GM18870 (cell line): ENCODE data around the gene ZNF830.
A peak's percentile ranks its signal among the peaks of the same experiment; 100 is the strongest.
"Not testable (repeated sequence)": the region's sequence is repeated elsewhere in the genome, so short reads cannot be mapped to it uniquely, and the experiment has no call there.

ENCODE experiments used
- ATAC-seq: cut with Tn5 transposase; IDR thresholded peaks from one replicate; pipeline ENCODE4 v1.9.1; 2021; ENCODE audit warnings: moderate library complexity; ENCODE audit not compliant: unreplicated experiment

Gene ZNF830

DNA sequence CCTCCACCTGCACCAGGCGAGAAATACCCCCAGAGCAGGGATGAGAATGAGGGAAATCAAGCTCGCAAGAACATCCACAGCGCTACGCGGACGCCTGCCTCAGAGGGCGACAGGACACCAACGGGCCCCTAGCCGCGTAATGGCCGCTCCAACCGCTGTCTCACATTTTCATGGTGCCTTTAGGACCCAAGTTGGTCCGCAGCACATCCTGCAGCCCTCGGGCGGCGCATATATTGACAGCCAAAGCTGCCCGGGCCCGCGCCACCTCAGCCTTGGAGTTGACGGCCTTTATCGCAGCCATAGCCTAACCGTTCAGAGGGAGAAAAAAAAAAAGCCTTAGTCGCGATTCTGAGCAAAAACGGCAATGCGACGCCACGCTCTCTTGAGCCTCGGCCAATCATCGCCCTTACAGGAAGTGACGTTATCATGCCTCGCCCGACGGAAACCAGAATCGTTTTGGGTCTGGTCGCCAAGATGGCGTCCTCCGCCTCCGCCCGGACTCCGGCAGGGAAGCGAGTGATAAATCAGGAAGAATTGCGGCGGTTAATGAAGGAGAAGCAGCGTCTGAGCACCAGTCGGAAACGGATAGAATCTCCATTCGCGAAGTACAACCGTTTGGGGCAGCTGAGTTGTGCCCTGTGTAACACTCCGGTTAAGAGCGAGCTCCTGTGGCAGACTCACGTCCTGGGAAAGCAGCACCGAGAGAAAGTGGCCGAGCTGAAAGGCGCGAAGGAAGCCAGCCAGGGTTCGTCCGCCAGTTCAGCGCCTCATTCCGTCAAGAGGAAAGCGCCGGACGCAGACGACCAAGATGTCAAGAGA is at the start of gene ZNF830, which contains the start of gene CCT6B:
Gene ZNF830, plus strand, starts transcription at position 448 of the 819 bp plus-strand sequence. Its CDS starts 27 bp downstream, at position 475.
Gene CCT6B, minus strand, starts transcription at position 368 of the 819 bp plus-strand sequence. Its CDS starts 67 bp downstream, at position 301.
- ATAC-seq, result peak; percentile 86

DNA sequence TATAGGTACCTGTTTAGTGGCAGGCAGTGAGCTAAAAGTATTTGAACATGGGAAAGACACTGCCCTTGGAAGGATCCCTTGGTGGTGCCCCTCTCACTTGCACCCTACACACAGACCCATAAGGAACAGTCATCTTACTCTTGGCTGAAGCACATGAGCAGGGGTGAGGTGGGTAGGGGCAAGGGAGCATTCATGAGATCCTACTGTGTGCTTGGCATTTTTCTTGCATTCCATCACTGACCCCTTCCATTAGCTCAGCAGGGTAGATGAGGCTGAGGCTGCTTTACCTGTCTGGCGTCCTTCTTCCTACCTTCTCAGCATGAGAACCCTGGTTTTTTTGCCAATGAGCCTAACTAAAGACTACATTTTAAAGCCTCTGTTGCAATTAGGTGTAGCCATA is 48.3 kb upstream of the ZNF830 start:
- no peak for ATAC-seq

DNA sequence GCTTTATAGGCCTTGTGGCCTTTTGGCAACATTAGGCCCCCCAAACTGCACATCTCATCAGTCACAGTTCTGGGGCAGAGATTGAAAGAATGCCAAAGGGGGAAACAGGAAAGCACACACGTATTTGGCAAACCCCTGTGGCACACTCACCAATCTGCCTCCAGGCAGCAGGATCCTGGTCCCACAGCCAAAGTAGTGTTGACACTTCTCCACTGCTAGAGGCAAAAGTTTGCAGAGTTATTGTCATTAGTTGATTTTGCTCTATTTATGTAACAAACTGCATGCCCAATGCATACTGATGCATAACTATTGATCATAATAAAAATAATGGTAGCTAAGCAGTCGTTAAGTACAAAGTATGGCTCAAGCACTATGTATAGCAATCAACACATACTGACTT is 45.2 kb upstream of the ZNF830 start:
- ATAC-seq, result no peak

GRCh38 chr17:34917381-34917780 is 44.0 kb upstream of the ZNF830 start:
- ATAC-seq, result no peak

DNA sequence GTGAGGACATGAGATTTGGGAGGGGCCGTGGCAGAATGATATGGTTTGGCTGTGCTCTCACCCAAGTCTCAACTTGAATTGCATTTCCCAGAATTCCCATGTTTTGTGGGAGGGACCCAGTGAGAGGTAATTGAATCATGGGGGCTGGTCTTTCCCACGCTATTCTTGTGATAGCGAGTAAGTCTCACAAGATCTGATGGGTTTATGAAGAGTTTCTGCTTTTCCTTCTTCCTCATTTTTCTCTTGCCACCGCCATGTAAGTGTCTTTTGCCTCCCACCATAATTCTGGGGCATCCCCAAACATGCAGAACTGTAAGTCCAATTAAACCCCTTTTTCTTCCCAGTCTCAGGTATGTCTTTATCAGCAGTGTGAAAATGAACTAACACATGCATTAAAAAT is 40.7 kb upstream of the ZNF830 start:
- no peak for ATAC-seq

DNA sequence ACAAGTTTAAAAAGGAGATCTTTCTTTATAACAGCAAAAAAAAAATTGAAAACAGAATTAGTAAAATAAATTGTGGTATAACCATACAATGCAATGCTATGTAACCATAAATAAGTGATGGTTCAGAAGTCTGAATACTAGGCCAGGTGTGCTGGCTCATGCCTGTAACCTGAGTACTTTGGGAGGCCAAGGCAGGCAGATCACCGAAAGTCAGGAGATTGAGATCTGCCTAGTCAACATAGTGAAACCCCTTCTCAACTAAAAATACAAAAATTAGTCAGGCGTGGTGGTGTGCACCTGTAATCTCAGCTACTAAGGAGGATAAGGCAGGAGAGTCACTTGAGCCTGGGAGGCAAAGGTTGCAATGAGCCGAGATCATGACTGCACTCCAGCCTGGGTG is 34.7 kb upstream of the ZNF830 start:
- ATAC-seq, result no peak

- no peak for ATAC-seq
These were observed 31.1 kb upstream of the ZNF830 start for GRCh38 chr17:34930283-34930682.

- not testable (repeated sequence) for ATAC-seq
These were observed 10.6 kb upstream of the ZNF830 start for GRCh38 chr17:34950780-34951179.

DNA sequence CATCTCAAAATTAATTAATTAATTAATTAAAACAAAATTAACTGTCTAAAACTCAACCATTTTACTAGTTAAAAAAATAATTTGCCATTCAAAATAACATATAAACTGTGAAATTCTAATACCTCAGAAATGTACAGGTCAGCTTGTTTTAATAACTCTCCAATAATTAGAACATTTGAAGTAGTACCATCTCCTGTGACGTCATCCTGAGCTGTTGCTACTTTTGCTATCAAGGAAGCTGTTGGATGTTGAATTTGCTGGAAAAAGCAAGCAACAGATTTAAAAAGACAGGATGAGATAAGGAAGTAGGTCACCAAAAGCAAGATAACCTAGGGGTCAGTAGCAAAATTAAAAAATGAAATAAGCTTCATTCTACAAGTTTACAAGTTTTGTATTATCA is 2.9 kb upstream of the ZNF830 start:
- ATAC-seq, result no peak

DNA sequence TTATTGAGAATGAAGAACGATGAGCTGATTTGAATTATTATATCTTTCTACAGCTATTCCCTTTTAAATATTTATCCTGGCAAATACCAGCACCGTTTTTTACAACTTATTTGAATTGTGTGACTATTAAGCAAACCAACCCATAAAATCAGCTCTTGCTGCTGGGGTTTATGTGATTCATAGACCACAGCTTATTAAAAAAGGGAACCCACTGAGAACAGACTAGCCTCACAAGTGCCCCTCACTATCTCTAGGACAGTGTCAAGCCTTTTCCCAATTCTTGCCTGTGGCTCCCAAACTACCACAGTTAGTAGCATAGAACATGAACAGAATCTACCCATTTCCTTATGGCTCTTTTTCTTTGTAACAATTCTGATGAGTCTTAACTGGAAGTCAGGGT is 12.8 kb downstream of the ZNF830 start:
- ATAC-seq, result no peak

DNA sequence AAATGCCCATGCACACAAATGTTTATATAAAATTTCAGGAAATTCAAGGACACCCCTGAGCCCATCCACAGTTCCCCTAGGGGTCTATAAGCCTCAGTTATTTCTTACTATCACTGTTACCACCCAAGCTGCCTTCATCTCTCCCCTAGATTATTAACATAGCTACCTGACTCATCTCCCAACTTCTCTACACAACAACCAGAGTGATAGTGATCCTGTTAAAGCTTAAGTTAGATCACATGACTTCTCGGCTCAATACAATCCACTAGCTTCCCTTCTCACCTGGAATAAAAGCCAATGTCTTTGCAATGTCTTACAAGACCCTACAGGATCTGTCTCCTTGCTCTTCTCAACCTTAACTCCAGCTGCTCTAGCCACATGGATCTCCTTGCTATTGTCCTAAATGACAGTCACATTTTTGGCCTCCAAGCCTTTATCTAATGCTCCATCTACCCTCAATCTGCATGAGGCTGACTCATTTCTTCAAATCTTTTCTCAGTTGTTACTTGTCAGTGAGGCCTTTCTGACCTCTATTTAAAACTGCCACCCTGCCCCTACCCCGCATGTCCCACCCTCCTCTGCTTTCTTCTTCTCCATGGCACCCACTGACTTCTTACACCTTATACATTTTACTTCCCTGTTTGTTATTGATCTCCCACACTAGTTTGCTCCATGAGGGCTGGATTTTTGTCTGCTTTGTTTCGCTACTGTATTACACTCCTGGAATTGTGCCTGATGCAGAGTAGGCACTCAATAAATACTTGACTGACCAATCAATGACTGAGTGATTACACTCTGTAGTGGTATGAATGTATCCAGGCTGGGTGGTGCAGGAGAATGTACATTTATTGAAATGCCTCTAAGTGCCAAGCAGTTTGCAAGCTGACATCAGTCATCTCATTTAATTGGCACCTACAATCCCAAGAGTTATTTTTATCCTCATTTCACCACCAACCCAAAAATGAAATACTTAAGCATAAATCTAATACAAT is 13.8 kb downstream of the ZNF830 start:
- no peak for ATAC-seq

DNA sequence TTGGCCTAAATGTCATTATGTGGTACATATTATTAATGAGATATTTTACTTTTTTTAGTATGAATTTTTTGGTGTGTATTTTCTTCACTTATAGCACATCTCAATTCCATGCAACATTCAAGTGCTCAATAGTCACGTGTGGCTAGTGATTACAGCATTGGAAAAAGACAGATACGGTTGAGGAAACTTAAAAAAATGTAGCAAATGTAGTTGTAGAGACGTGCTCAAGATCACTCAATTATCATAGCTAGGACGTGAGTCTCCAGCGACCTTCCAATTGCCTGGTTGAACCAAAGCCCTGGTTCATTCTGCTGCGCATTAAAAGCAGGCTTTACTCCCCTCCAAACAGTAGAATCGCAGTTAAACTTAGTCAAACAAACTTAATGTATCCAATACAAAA is 17.8 kb downstream of the ZNF830 start:
- ATAC-seq, result no peak

DNA sequence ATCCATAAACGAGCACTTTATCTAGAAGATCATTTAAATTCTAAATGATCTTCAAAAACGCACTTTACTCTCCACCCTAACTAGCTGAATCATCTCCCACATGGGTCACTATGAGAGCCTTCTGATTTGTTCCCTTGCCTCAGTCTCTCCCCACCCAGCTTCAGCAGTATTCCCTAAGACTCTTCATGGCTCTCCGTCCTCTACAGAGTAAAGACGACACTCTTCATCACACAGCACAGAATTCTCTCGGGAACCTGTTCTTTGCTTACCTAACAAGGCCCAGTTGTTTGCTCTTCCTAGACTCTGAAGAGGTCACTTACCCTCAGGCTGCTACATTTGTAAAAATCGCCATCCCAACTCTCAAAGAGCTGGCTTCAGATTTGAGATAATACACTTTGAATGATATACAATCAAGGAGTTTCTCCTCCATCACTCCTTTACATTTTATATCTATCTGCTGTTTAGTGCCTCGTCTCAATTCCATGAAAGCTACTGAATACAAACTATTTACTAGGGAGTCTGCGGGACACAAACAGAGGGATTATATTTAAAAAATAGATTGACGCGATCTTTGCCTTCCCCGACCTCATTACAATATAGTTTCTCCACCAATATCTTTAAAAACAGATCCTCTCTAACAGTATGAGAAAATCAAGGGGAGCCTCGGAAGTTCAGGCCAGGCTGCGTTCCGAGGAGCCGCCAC is 18.5 kb downstream of the ZNF830 start:
- no peak for ATAC-seq

- peak; percentile 63 for ATAC-seq
These were observed 19.0 kb downstream of the ZNF830 start, which contains the start of gene LIG3 for GRCh38 chr17:34980353-34980680. TSS of gene LIG3 (plus strand) at chr17:34980512. CDS start at chr17:34983006, 2,494 bp downstream.

- peak; percentile 52 for ATAC-seq
These were observed 19.6 kb downstream of the ZNF830 start for GRCh38 chr17:34980681-34981537.

DNA sequence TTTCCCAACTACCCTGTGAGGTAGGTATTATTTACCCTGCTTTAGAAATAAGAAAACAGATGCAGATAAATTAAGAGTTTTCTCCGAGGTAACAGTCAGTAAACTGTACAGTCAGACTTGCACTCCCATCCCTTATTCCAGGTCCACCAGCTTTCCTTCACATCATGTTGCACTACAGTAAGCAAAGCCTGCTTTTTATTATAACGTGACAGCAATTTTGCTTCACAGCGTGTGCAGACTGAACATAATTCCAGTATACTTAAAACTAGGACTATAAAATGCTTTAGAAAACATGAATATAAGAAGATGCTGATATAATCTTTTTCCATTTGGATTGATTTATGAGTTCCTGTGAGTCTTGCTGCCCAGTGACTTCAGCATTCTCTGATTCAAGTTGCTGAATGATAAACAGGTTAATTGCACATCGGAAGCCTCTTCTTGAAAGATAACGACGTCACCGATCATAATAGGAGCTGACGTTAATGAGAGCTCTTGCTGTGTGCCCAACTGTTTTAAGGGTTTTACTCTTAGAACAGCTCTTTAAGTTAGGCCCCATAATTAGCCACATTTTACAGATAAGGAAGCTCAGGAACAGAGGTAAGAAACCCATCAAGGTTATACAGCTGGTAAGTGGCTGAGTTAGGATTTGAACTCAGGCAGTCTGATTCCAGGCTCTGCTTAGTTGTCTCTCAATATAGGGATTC is 20.4 kb downstream of the ZNF830 start:
- ATAC-seq, result no peak

- ATAC-seq, result no peak
These were observed 25.9 kb downstream of the ZNF830 start for GRCh38 chr17:34987232-34987631.

DNA sequence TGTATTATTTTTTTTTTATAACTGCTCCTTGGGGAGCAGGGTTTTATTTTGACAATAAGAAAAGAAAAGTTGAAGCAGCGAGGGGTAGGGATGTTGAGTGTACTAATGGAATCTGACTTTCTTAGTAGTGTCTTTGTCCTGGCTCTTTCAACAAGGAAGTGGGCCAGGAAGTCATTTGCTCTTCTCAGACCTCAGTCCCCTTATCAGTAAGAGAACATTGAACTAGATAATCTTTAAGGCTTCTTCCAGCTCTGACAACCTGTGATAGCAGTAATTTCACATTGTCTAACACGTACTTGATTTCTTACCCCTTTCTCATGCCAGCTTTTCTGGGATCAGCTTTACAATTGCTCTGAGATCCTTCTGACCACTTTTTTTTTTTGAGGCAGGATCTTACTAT is 27.3 kb downstream of the ZNF830 start:
- no peak for ATAC-seq

DNA sequence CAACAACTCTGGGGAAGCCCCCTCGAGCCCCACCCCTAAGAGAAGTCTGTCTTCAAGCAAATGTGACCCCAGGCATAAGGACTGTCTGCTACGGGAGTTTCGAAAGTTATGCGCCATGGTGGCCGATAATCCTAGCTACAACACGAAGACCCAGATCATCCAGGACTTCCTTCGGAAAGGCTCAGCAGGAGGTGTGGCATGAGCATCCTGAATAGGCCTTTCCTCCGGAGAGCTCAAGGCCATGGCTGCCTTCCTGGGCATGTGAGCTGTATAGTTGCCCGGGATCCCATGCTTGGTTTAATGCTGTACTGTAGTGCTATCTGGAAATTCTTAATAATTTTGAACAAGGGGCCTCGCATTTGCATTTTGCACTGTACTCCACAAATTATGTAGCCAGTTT is 28.1 kb downstream of the ZNF830 start:
- no peak for ATAC-seq
